Common myeloid progenitor, CD34-positive (primary cell): ENCODE data around the gene KRTAP4-5.
"Not testable (repeated sequence)": the region's sequence is repeated elsewhere in the genome, so short reads cannot be mapped to it uniquely, and the experiment has no call there.

ENCODE experiments used
- CTCF ChIA-PET: fragments of 350-600 bp; sonication (Branson Sonifier 250); formaldehyde crosslinking; loops from one replicate; lab custom pipeline; 2021; ENCODE audit warnings: antibody characterized with exemption; lab: Charles Lee
- POLR2A ChIA-PET: fragments of 350-600 bp; sonication (Branson Sonifier 250); formaldehyde crosslinking; loops from one replicate; lab custom pipeline; 2021; ENCODE audit warnings: antibody characterized with exemption; lab: Charles Lee
- DNase-seq, 3 donors: peaks; one replicate each; pipeline versions ENCODE4 v3.0.0 to v3.0.0-alpha.2; 2013
- H3K27ac ChIP-seq, 2 experiments: 1 replicate in 1 of 2; 2 replicates in 1 of 2; pipeline ENCODE4 v1.7.0; 2013; ENCODE audit warnings: inconsistent platforms in 2 of 2, low read length in 2 of 2, mild to moderate bottlenecking in 2 of 2, low read depth in 1 of 2, moderate library complexity in 1 of 2; ENCODE audit not compliant: severe bottlenecking in 2 of 2, insufficient read depth in 1 of 2, poor library complexity in 1 of 2
- H3K27me3 ChIP-seq, 5 experiments: replicated peaks in 2 of 5; 1 replicate in 3 of 5; 2 replicates in 2 of 5; pipeline versions ENCODE4 v1.6.1 to v1.7.0; 2013; ENCODE audit warnings: low read length in 4 of 5, mild to moderate bottlenecking in 2 of 5, moderate library complexity in 2 of 5, inconsistent platforms in 1 of 5; ENCODE audit not compliant: insufficient read depth in 5 of 5, control insufficient read depth in 4 of 5
- H3K36me3 ChIP-seq, 4 experiments: 1 replicate in 2 of 4; 2 replicates in 2 of 4; pipeline versions ENCODE4 v1.6.1 to v1.7.0; 2013; ENCODE audit warnings: low read length in 3 of 4, control low read depth in 1 of 4, mild to moderate bottlenecking in 1 of 4; ENCODE audit not compliant: control insufficient read depth in 4 of 4, insufficient read depth in 4 of 4
- H3K4me1 ChIP-seq, 4 experiments: 1 replicate in 3 of 4; 2 replicates in 1 of 4; pipeline versions ENCODE4 v1.6.1 to v1.7.1; 2013; ENCODE audit warnings: low read length in 3 of 4, mild to moderate bottlenecking in 3 of 4, control low read depth in 1 of 4, inconsistent platforms in 1 of 4, moderate library complexity in 1 of 4; ENCODE audit not compliant: control insufficient read depth in 4 of 4, insufficient read depth in 4 of 4; ENCODE audit errors: control extremely low read depth in 1 of 4
- H3K4me3 ChIP-seq, 7 experiments: 1 replicate in 4 of 7; 2 replicates in 3 of 7; pipeline versions ENCODE4 v1.5.1 to v1.7.0; 2013; ENCODE audit warnings: mild to moderate bottlenecking in 7 of 7, low read length in 6 of 7, moderate library complexity in 6 of 7, inconsistent platforms in 2 of 7, low read depth in 2 of 7, control low read depth in 1 of 7; ENCODE audit not compliant: insufficient read depth in 4 of 7, control insufficient read depth in 1 of 7; ENCODE audit errors: extremely low read depth in 1 of 7
- H3K9me3 ChIP-seq, 5 experiments: 1 replicate in 4 of 5; 2 replicates in 1 of 5; pipeline versions ENCODE4 v1.6.1 to v1.7.1; 2013; ENCODE audit warnings: low read length in 4 of 5, mild to moderate bottlenecking in 2 of 5, inconsistent platforms in 1 of 5, low read depth in 1 of 5, moderate library complexity in 1 of 5; ENCODE audit not compliant: control insufficient read depth in 4 of 5, insufficient read depth in 2 of 5; ENCODE audit errors: control extremely low read depth in 1 of 5
- WGBS: methylation state at CpG from one replicate; pipeline ENCODE4 v1.1.5; 2013; ENCODE audit not compliant: insufficient coverage; 5-methylcytosine and 5-hydroxymethylcytosine counted together

Gene KRTAP4-5

GRCh38 chr17:41101586-41102259 is 47.9 kb downstream of the KRTAP4-5 start, which contains the start of gene KRTAP4-16:
Gene KRTAP4-16 (minus strand): TSS chr17:41102209. CDS start chr17:41102209, 0 bp downstream.
- H3K4me3 ChIP-seq = no peak within 1 kb of the TSS
- peaks cover 0 to 8% (median 3%) of the 10 kb centered on the region in 4 experiments for H3K4me1 ChIP-seq
- DNase-seq = no peak
- H3K9me3 ChIP-seq = no peaks in the 10 kb centered on the region
- ChIA-PET CTCF (no interaction called here), POLR2A (no interaction called here)
- no peak within 1 kb of the TSS for H3K27ac ChIP-seq
- no peaks in the 10 kb centered on the region for H3K36me3 ChIP-seq
- no peaks in the 10 kb centered on the region for H3K27me3 ChIP-seq
- 96% methylated on average over 8 of the region's 10 CpGs for WGBS

DNA sequence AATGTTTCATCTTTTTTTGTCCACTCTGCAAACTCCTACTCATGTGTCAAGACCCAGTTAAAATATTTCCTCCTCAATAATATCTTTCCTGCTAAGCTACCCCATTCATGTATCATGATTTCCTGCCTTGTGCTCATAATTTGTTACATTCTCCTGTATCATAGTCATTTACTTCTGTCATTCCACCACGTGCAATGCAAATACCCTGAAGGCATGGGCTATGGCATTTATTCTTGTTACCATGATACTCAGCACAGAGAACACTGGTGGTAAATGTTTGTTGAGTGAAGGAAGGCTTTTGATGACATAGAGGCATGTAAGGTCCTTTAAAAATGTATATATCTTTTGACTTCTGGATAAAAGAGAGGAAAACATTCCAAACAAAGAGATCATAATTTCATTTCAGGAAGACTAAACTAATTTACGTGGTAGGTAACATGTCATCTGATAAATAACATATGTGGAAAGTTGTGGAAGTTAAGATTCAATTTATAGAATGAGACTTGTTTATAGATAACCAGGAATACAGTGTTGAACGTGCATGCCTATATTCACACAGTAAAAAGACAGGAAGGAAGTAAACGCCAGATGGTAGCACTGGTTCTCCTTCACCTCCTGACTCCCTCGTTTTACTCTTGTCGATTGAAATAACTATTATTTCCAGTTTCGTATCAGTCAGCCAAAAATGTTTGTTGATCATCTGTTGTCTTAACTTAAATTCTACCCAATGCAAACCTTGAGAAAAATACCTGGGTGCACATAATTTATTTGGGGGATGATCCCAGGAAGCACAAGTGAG is 49.7 kb downstream of the KRTAP4-5 start:
- H3K27me3 ChIP-seq, H3K27ac ChIP-seq, H3K4me1 ChIP-seq, H3K9me3 ChIP-seq, H3K4me3 ChIP-seq, POLR2A ChIA-PET, H3K36me3 ChIP-seq, CTCF ChIA-PET: not testable (repeated sequence)
- peak in 2 of 3 donors; percentile 41 to 62 for DNase-seq
- WGBS = no CpG with 5 or more reads among the region's 7 CpGs
